Spleen (tissue), 11 donors: ENCODE data around the gene SMPDL3B. TPM values are rescaled to one million over a fixed set of nuclear protein-coding genes. Genes with fewer than 3 reads are reported as not detected.

Source experiments
- DNase-seq: peaks from one replicate; pipeline ENCODE4 v3.0.0-alpha.2; 2020
- H3K27ac ChIP-seq, 8 donors: fragments of 200-600 bp; sonication (generic) in 7 of 8; 1 replicate in 4 of 8; 2 replicates in 4 of 8; pipeline versions ENCODE4 v1.5.0 to v1.8.0; 2016 to 2021; ENCODE audit warnings: inconsistent platforms in 4 of 8, mild to moderate bottlenecking in 4 of 8, moderate library complexity in 1 of 8
- H3K27me3 ChIP-seq, 7 donors: fragments of 200-600 bp; sonication (generic) in 6 of 7; replicated peaks in 1 of 7; 1 replicate in 4 of 7; 2 replicates in 3 of 7; pipeline versions ENCODE4 v1.5.0 to v1.8.0; 2016 to 2021; ENCODE audit warnings: inconsistent platforms in 3 of 7, mild to moderate bottlenecking in 1 of 7
- H3K36me3 ChIP-seq, 6 donors: fragments of 200-600 bp; sonication (generic) in 5 of 6; 1 replicate in 4 of 6; 2 replicates in 2 of 6; pipeline versions ENCODE4 v1.5.0 to v1.8.0; 2016 to 2021; ENCODE audit warnings: inconsistent platforms in 2 of 6
- H3K4me1 ChIP-seq, 6 donors: fragments of 200-600 bp; sonication (generic) in 5 of 6; 1 replicate in 3 of 6; 2 replicates in 3 of 6; pipeline versions ENCODE4 v1.5.0 to v1.8.0; 2016 to 2021; ENCODE audit warnings: inconsistent platforms in 3 of 6
- H3K4me3 ChIP-seq, 8 donors: fragments of 200-600 bp; sonication (generic) in 7 of 8; 1 replicate in 4 of 8; 2 replicates in 4 of 8; pipeline versions ENCODE4 v1.5.0 to v1.8.0; 2016 to 2021; ENCODE audit warnings: inconsistent platforms in 4 of 8, mild to moderate bottlenecking in 4 of 8, moderate library complexity in 2 of 8
- H3K9me3 ChIP-seq, 8 donors: fragments of 200-600 bp; sonication (generic) in 7 of 8; 1 replicate in 4 of 8; 2 replicates in 4 of 8; pipeline versions ENCODE4 v1.5.0 to v1.8.0; 2016 to 2021; ENCODE audit warnings: inconsistent platforms in 4 of 8
- POLR2A ChIP-seq, 3 donors: fragments of 450-650 bp; IDR thresholded peaks; one replicate each; pipeline ENCODE4 v1.5.1; 2017; ENCODE audit warnings: antibody characterized with exemption in 3 of 3, mild to moderate bottlenecking in 1 of 3
- POLR2AphosphoS5 ChIP-seq, 3 donors: sonication (generic); formaldehyde crosslinking; IDR thresholded peaks; one replicate each; pipeline ENCODE4 v1.5.1; 2017; ENCODE audit warnings: antibody characterized with exemption in 3 of 3
- WGBS, 5 donors: extraction: QIAGEN DNeasy Blood & Tissue Kit in 3 of 5; methylation state at CpG; one replicate each; pipeline versions ENCODE4 v1.1.5 to v1.1.7; 2013 to 2018; 5-methylcytosine and 5-hydroxymethylcytosine counted together
- intact Hi-C: fragments of 100-400 bp; cut with DNase I; formaldehyde crosslinking; loops from one replicate; pipeline ENCODE4 v1.15.0; 2023; ENCODE audit warnings: low total_unique reads
- polyA plus RNA-seq, 3 donors: library from polyadenylated mRNA; stranded (reverse); fragments of 200-250 nt; gene quantifications; one replicate each; pipeline ENCODE4 v1.2.1, GENCODE V29; 2013
- total RNA-seq, 7 donors: library from RNA; depleted of rRNA in 3 of 7; stranded (reverse); fragments of >200 nt in 3 of 7; fragmentation: NEBNext Ultra II Directional in 4 of 7; extraction: Animal tissue kit (Norgen Biotek cat#: 25700) in 4 of 7; gene quantifications; one replicate each; pipeline versions ENCODE4 v1.1.0 to v1.2.1, GENCODE V29; 2016 to 2021
- TF ChIP-seq, protein P1 (sequence below), 11 experiments: fragments of 200-600 bp in 7 of 11; fragments of 450-650 bp in 4 of 11; sonication (generic) in 4 of 11; IDR thresholded peaks in 8 of 11; conservative IDR thresholded peaks in 3 of 11; 1 replicate in 7 of 11; 2 replicates in 4 of 11; pipeline versions ENCODE4 v1.4.0 to v1.8.0; 2016 to 2021; ENCODE audit warnings: antibody characterized with exemption in 11 of 11, inconsistent platforms in 4 of 11, mild to moderate bottlenecking in 1 of 11
- donor health status: healthy with polysubstance abuse.
- donor health status: DM: no; HTN: no; CAD: no; lungs with moderate emphysema.
- donor health status: DM: no; HTN: no; CAD: no.
- donor health status: Bipolar disorder and iron deficiency.
- donor health status: healthy.
- donor health status: DM: no; HTN: no; CAD: no.
- donor health status: DM: yes; HTN: yes; CAD: no.

SMPDL3B gene
- total and polyA plus RNA-seq, 10 donors = 0.13 to 2.5 (median 1.3) TPM; not detected in 1

GRCh38 chr1:27957655-27958054 lies 22.9 kb downstream of the SMPDL3B start:
- intact Hi-C loops = no loop called here
- Histone ChIP-seq H3K27ac (no peak overlapping the region), H3K4me1 (peaks cover 13 to 45% (median 33%) of the 10 kb centered on the region in 6 donors), H3K4me3 (no peak overlapping the region), H3K9me3 (no peaks in the 10 kb centered on the region), H3K36me3 (no peaks in the 10 kb centered on the region), H3K27me3 (no peaks in the 10 kb centered on the region)
- DNase-seq = no peak
- TF ChIP-seq POLR2A (IDR thresholded peaks at IDR 0.05) = no peak
- TF ChIP-seq POLR2AphosphoS5 (IDR thresholded peaks at IDR 0.05) = no peak
- TF ChIP-seq, protein P1, sequence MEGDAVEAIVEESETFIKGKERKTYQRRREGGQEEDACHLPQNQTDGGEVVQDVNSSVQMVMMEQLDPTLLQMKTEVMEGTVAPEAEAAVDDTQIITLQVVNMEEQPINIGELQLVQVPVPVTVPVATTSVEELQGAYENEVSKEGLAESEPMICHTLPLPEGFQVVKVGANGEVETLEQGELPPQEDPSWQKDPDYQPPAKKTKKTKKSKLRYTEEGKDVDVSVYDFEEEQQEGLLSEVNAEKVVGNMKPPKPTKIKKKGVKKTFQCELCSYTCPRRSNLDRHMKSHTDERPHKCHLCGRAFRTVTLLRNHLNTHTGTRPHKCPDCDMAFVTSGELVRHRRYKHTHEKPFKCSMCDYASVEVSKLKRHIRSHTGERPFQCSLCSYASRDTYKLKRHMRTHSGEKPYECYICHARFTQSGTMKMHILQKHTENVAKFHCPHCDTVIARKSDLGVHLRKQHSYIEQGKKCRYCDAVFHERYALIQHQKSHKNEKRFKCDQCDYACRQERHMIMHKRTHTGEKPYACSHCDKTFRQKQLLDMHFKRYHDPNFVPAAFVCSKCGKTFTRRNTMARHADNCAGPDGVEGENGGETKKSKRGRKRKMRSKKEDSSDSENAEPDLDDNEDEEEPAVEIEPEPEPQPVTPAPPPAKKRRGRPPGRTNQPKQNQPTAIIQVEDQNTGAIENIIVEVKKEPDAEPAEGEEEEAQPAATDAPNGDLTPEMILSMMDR (IDR thresholded peaks at IDR 0.05 in 8 of 11, conservative IDR thresholded peaks at IDR 0.05 in 3 of 11) = no peak
- WGBS, 5 donors = 91 to 97% (median 96%) methylated on average over 5 of the region's 5 CpGs

GRCh38 chr1:27958513-27958912 lies 23.7 kb downstream of the SMPDL3B start:
- 93 to 99% (median 96%) methylated on average over 17 to 26 of the region's 26 CpGs for WGBS, 5 donors
- TF ChIP-seq POLR2A (IDR thresholded peaks at IDR 0.05) (no peak), POLR2AphosphoS5 (IDR thresholded peaks at IDR 0.05) (no peak)
- TF ChIP-seq, protein P1 (IDR thresholded peaks at IDR 0.05 in 8 of 11, conservative IDR thresholded peaks at IDR 0.05 in 3 of 11) = no peak
- Histone ChIP-seq H3K4me3 (peak overlapping the region in 2 of 8 donors; percentile 79 to 95), H3K27ac (peak overlapping the region in 3 of 8 donors; percentile 89 to 96 (median 95)), H3K4me1 (peaks cover 13 to 48% (median 33%) of the 10 kb centered on the region in 6 donors), H3K9me3 (no peaks in the 10 kb centered on the region), H3K36me3 (peaks cover 0 to 8% (median 0%) of the 10 kb centered on the region in 6 donors), H3K27me3 (no peaks in the 10 kb centered on the region)
- DNase-seq = peak; percentile 75
- intact Hi-C loops = no loop called here

- intact Hi-C loops = no loop called here
- peak; percentile 84 to 89 (median 87) for TF ChIP-seq POLR2AphosphoS5 (IDR thresholded peaks at IDR 0.05)
- peak in 2 of 3 donors; percentile 12 to 69 for TF ChIP-seq POLR2A (IDR thresholded peaks at IDR 0.05)
- TF ChIP-seq, protein P1 (IDR thresholded peaks at IDR 0.05 in 8 of 11, conservative IDR thresholded peaks at IDR 0.05 in 3 of 11) = peak in 9 of 11 experiments; percentile 22 to 68 (median 55)
- 4 to 16% (median 5%) methylated on average over 10 to 68 of the region's 68 CpGs for WGBS, 5 donors
Measured at GRCh38 chr1:27959792-27960603, 25.2 kb downstream of the SMPDL3B start, which contains the start of gene XKR8. TSS of gene XKR8 (plus strand) at chr1:27959973. CDS start at chr1:27960070, 97 bp downstream.

More at GRCh38 chr1:27959792-27960603, 25.2 kb downstream of the SMPDL3B start, which contains the start of gene XKR8:
- peak within 1 kb of the TSS; percentile 89 to 96 (median 92) for H3K27ac ChIP-seq
- H3K9me3 ChIP-seq = no peaks in the 10 kb centered on the region
- peaks cover 13 to 48% (median 33%) of the 10 kb centered on the region in 6 donors for H3K4me1 ChIP-seq
- H3K27me3 ChIP-seq = no peaks in the 10 kb centered on the region
- peak within 1 kb of the TSS; percentile 59 to 95 (median 70) for H3K4me3 ChIP-seq
- peak; percentile 98 for DNase-seq
- H3K36me3 ChIP-seq = peaks cover 0 to 23% (median 11%) of the 10 kb centered on the region in 6 donors
